ENCODE measurements around the gene EPOP. TPM values are rescaled to one million over a fixed set of nuclear protein-coding genes. Genes with fewer than 3 reads are reported as not detected.
"Not testable (repeated sequence)": the region's sequence is repeated elsewhere in the genome, so short reads cannot be mapped to it uniquely, and the experiment has no call there.

The EPOP gene
- total RNA-seq, 3 donors from 2014 or later: 2.0 to 2.1 (median 2.0) TPM

DNA sequence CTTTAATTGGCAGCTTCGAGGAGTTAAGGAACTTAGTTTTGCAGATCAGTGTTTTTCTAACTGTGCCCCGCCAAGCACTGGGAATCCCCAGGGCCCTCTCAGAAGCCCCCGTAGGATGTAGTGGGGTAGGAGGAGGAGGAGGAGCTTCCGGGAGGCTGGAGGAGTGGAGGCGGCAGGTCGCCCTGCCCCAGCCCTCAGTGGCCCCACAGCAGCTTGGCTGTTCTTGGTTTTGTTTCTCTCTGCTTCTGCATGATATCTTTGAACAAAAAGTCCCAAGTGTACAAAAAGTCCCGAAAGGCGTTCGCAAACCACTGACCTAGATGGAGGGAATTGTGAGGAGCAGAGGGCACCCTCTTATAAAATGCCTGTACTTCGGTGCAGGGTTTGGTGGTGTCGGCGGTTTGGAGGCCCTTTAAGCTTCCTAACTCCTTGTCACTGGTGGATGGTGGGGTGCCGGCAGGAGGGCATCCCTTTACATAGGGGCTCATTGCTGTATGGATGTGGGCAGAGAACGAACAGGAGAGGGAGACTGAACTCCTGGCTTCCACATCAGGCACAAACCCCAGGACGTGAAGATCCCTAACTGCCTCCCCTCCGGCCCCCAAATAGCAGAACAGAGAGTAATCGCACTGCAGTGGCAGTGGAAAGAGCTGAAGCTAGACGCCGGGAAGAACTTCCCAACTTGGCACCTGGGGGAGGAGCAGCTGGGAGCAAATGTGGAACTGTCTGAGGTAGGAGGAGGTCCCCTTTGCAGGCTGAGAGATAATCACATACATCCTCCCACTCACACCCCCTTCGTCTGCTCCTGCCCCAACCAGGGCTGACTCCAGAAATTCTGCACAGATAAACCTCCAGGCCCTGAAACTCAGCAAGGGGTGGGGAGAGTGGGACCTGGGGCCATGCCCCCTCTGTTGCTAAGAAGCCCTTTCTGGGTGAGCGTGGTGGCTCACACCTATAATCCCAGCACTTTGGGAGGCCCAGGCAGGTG lies 20.1 kb downstream of the EPOP start:
- Histone ChIP-seq H3K36me3 (no peaks in the 10 kb centered on the region), H3K27ac (no peak overlapping the region), H3K4me3 (no peak overlapping the region), H3K9me3 (no peaks in the 10 kb centered on the region), H3K27me3 (no peaks in the 10 kb centered on the region), H3K4me1 (peaks cover 0 to 5% of the 10 kb centered on the region in 2 donors)
- TF ChIP-seq POLR2A (IDR thresholded peaks at IDR 0.05) (no peak), POLR2AphosphoS5 (IDR thresholded peaks at IDR 0.05) (no peak)
- TF ChIP-seq, protein P1, sequence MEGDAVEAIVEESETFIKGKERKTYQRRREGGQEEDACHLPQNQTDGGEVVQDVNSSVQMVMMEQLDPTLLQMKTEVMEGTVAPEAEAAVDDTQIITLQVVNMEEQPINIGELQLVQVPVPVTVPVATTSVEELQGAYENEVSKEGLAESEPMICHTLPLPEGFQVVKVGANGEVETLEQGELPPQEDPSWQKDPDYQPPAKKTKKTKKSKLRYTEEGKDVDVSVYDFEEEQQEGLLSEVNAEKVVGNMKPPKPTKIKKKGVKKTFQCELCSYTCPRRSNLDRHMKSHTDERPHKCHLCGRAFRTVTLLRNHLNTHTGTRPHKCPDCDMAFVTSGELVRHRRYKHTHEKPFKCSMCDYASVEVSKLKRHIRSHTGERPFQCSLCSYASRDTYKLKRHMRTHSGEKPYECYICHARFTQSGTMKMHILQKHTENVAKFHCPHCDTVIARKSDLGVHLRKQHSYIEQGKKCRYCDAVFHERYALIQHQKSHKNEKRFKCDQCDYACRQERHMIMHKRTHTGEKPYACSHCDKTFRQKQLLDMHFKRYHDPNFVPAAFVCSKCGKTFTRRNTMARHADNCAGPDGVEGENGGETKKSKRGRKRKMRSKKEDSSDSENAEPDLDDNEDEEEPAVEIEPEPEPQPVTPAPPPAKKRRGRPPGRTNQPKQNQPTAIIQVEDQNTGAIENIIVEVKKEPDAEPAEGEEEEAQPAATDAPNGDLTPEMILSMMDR (IDR thresholded peaks at IDR 0.05): no peak
- intact Hi-C loops (cut with DNase I; ENCODE audit: low total_unique reads): no loop called here
- DNase-seq (ENCODE audit: low spot score in 2 of 2): no peak

DNA sequence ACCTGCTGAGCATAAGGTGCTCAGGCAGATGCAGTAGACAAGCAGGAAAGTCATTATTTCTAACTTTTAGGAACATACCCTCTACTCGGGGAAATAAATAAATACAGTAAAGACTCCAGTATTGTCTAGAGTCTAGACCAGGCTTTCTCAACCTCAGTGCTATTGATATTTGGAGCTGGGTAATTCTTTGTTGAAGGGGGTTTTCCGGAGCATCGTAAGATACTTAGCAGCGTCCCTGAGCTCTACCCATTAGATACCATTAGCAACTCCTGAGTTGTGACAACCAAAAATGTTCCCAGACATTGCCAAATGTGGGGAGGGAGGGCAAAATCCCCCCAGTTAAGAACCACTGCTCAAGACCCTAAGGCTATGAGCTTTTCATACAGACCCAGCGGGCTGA lies 21.1 kb downstream of the EPOP start:
- intact Hi-C loops (cut with DNase I; ENCODE audit: low total_unique reads): no loop called here
- no peak for DNase-seq (ENCODE audit: low spot score in 2 of 2)
- no peaks in the 10 kb centered on the region for H3K27me3 ChIP-seq

GRCh38 chr17:38653230-38653629 lies 21.5 kb downstream of the EPOP start:
- Histone ChIP-seq H3K4me3 (no peak overlapping the region), H3K9me3 (no peaks in the 10 kb centered on the region), H3K4me1 (no peaks in the 10 kb centered on the region), H3K27ac (no peak overlapping the region), H3K36me3 (no peaks in the 10 kb centered on the region), H3K27me3 (no peaks in the 10 kb centered on the region)
- intact Hi-C loops (cut with DNase I; ENCODE audit: low total_unique reads): no loop called here
- DNase-seq (ENCODE audit: low spot score in 2 of 2): no peak
- no peak for TF ChIP-seq POLR2AphosphoS5 (IDR thresholded peaks at IDR 0.05)
- no peak for TF ChIP-seq POLR2A (IDR thresholded peaks at IDR 0.05)
- TF ChIP-seq, protein P1 (IDR thresholded peaks at IDR 0.05): no peak

More for the DNA sequence above, 21.1 kb downstream of the EPOP start:
- TF ChIP-seq, protein P1 (IDR thresholded peaks at IDR 0.05): no peak
- TF ChIP-seq POLR2AphosphoS5 (IDR thresholded peaks at IDR 0.05) (no peak), POLR2A (IDR thresholded peaks at IDR 0.05) (no peak)
- H3K9me3 ChIP-seq: no peaks in the 10 kb centered on the region
- no peaks in the 10 kb centered on the region for H3K36me3 ChIP-seq
- no peak overlapping the region for H3K27ac ChIP-seq
- no peak overlapping the region for H3K4me3 ChIP-seq
- no peaks in the 10 kb centered on the region for H3K4me1 ChIP-seq

DNA sequence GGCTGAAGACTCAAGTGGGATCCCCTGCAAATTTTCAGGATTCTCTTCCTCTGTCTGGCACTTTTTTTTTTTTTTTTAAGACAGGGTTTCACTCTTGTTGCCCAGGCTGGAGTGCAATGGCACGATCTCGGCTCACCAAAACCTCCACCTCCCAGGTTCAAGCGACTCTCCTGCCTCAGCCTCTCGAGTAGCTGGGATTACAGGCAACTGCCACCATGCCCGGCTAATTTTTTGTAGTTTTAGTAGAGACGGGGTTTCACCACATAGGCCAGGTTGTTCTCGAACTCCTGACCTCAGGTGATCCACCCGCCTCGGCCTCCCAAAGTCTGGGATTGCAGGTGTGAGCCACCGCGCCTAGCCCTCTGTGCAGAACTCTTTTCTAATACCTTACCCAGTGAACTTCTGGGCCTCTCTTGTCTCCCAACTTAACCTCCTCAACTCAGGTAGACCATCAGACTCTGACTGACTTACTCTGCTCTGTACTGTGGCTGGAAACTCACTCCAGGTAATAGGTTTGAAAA lies 24.0 kb downstream of the EPOP start:
- H3K4me3 ChIP-seq; intact Hi-C loops (cut with DNase I; ENCODE audit: low total_unique reads); DNase-seq (ENCODE audit: low spot score in 2 of 2); H3K4me1 ChIP-seq; H3K27ac ChIP-seq; H3K36me3 ChIP-seq; H3K9me3 ChIP-seq; H3K27me3 ChIP-seq: not testable (repeated sequence)

DNA sequence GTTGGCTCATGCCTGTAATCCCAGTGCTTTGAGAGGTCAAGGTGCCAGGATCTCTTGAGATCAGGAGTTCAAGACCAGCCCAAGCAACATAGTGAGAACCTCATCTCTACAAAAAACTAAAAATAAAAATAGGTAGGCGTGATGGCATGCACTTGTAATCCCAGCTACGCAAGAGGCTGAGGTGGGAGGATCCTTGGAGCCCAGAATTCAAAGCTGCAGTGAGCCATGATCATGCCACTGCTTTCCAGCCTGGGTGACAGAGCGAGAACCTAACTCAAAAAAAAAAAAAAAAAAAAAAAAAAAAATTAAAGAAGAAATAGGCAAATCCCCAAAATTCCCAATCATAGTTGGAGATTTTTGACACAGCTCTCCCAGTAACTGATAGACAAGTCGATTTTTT lies 36.8 kb downstream of the EPOP start:
- Histone ChIP-seq H3K9me3 (no peaks in the 10 kb centered on the region), H3K27me3 (no peaks in the 10 kb centered on the region), H3K4me1 (no peaks in the 10 kb centered on the region), H3K27ac (no peak overlapping the region), H3K4me3 (no peak overlapping the region), H3K36me3 (no peaks in the 10 kb centered on the region)
- TF ChIP-seq POLR2A (IDR thresholded peaks at IDR 0.05) (no peak), POLR2AphosphoS5 (IDR thresholded peaks at IDR 0.05) (no peak)
- TF ChIP-seq, protein P1 (IDR thresholded peaks at IDR 0.05): no peak
- no peak for DNase-seq (ENCODE audit: low spot score in 2 of 2)
- intact Hi-C loops (cut with DNase I; ENCODE audit: low total_unique reads): no loop called here
